ENCODE measurements around the gene RMRP. TPM values are rescaled to one million over a fixed set of nuclear protein-coding genes. Genes with fewer than 3 reads are reported as not detected.
A peak's percentile ranks its signal among the peaks of the same experiment; 100 is the strongest.
"Not testable (repeated sequence)": the region's sequence is repeated elsewhere in the genome, so short reads cannot be mapped to it uniquely, and the experiment has no call there.

Gene RMRP
- total RNA-seq, 1 experiment from 2014 or later: 10,171 TPM

DNA sequence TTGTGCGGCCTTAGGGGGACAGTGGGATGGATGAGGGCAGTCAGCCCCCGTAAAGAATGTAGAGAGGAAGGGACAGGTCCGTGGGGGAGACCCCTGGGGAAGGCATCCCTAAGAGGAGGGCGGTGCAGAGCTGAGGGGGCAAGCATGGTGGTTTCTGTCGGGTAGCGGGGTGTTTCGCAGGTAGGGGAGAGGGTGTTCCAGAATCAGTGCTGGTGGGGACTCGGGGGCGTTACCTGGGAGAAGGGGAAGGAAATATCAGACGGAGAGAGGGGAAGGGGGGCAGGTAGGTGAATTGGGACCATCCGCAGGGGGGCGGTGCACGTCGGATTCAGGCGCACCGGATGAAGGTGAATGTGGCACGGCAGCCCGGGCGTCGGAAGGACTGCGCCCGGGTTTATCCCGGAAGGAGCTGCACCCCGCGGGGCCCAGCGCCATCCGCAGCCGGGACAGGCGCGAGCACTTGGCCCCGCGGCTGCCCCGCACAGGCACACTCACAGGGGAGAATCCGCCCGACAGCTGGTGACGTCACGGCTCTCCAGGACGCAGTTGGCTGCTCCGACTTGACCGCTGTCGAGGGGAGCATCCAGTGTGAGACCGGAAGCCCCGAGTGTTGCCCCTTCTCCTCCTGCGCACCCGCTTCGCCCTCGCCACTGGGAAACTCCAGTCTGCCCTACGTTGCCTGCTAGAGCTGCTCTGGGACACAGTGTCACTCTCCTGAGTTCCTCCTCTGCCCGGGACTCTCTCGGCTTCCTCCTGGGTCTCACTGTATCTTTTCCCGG lies 40.9 kb downstream of the RMRP start:
- no peak for DNase-seq (ENCODE audit: extremely low read depth, low read depth)

- DNase-seq (ENCODE audit: extremely low read depth, low read depth): no peak
Observed at GRCh38 chr9:35615981-35616680, 41.7 kb downstream of the RMRP start.

- DNase-seq (ENCODE audit: extremely low read depth, low read depth): no peak
Observed at GRCh38 chr9:35612843-35613242, 45.0 kb downstream of the RMRP start.

DNA sequence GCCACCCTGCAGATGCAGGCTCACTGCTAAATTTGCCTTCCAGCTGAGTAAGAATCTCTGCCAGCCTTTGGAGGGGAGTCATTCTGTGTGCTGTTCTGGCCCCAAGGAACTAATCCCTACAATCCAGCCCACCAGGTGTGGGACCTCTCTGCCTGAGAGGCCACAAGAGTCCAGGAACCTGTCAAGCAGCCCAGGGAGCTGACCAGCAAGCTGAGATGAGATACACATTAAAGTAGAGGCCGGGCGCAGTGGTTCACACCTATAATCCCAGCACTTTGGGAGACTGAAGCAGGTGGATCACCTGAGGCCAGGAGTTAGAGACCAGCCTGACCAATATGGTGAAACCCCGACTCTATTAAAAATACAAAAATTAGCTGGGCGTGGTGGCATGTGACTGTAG lies 45.8 kb downstream of the RMRP start:
- not testable (repeated sequence) for DNase-seq (ENCODE audit: extremely low read depth, low read depth)

GRCh38 chr9:35611230-35611797 lies 46.5 kb downstream of the RMRP start:
- peak; percentile 23 for DNase-seq (ENCODE audit: extremely low read depth, low read depth)

- no peak for DNase-seq (ENCODE audit: extremely low read depth, low read depth)
Observed at GRCh38 chr9:35609820-35610163, 48.0 kb downstream of the RMRP start.

DNA sequence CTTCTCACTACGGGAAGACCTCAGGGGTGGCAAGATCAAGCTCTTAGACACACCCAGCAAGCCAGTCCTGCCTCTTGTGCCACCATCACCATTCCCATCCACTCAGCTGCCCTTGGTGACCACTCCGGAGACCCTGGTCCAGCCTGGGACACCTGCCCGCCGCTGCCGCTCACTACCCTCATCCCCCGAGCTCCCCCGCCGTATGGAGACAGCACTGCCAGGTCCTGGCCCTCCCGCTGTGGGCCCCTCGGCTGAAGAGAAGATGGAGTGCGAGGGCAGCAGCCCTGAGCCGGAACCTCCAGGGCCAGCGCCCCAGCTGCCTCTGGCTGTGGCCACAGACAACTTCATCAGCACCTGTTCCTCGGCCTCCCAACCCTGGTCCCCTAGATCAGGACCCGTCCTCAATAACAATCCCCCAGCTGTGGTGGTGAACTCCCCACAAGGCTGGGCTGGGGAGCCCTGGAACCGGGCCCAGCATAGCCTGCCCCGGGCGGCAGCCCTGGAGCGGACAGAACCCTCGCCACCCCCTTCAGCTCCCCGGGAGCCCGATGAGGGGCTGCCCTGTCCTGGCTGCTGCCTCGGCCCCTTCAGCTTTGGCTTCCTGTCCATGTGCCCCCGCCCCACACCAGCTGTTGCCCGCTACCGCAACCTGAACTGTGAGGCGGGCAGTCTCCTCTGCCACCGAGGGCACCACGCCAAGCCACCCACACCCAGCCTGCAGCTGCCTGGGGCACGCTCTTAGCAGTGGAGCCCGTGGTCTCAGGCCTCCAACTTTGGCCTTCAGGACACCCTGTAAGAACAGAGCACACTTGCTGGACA lies 48.6 kb downstream of the RMRP start:
- DNase-seq (ENCODE audit: extremely low read depth, low read depth): no peak

- DNase-seq (ENCODE audit: extremely low read depth, low read depth): no peak
Observed at GRCh38 chr9:35608221-35608620, 49.6 kb downstream of the RMRP start.

Small RNA genes within 50 kb of the gene (small RNA-seq; reads per million reads assigned to genes)
- 0 reads per million in 2 experiments for gene MIR4667
- gene RMRP: 0 reads per million in 2 experiments
- 0 reads per million in 2 experiments for gene RN7SL22P

Other genes with a start within 250 kb of the RMRP start
- gene RUSC2, start 167.9 kb downstream of the RMRP start, total RNA-seq (2014; rRNA removed; shearing (Covaris generic)): 10.1 and 10.9 TPM in 2 replicates
- gene TESK1, start 52.8 kb downstream of the RMRP start, total RNA-seq (2014; rRNA removed; shearing (Covaris generic)): 7.8 and 8.5 TPM in 2 replicates
- not detected in 2 replicates for gene CD72, start 39.6 kb downstream of the RMRP start, total RNA-seq (2014; rRNA removed; shearing (Covaris generic))
- not detected in 2 replicates for gene SIT1, start 7.1 kb downstream of the RMRP start, total RNA-seq (2014; rRNA removed; shearing (Covaris generic))
- gene CCDC107, start 273 bp upstream of the RMRP start, total RNA-seq (2014; rRNA removed; shearing (Covaris generic)): 6.3 and 8.4 TPM in 2 replicates
- 5.0 and 7.5 TPM in 2 replicates for gene ARHGEF39, start 7.2 kb upstream of the RMRP start, total RNA-seq (2014; rRNA removed; shearing (Covaris generic))
- gene CA9, start 15.9 kb upstream of the RMRP start, total RNA-seq (2014; rRNA removed; shearing (Covaris generic)): 10.1 and 13.7 TPM in 2 replicates
- gene TPM2, start 31.9 kb upstream of the RMRP start, total RNA-seq (2014; rRNA removed; shearing (Covaris generic)): 36.3 and 40.7 TPM in 2 replicates
- 44.8 TPM in 2 replicates for gene TLN1, start 74.2 kb upstream of the RMRP start, total RNA-seq (2014; rRNA removed; shearing (Covaris generic))
- gene CREB3, start 74.6 kb upstream of the RMRP start, total RNA-seq (2014; rRNA removed; shearing (Covaris generic)): 22.4 and 24.5 TPM in 2 replicates
- gene GBA2, start 91.2 kb upstream of the RMRP start, total RNA-seq (2014; rRNA removed; shearing (Covaris generic)): 19.8 and 24.0 TPM in 2 replicates
- gene RGP1, start 91.3 kb upstream of the RMRP start, total RNA-seq (2014; rRNA removed; shearing (Covaris generic)): 13.0 and 15.0 TPM in 2 replicates
- gene MSMP, start 96.3 kb upstream of the RMRP start, total RNA-seq (2014; rRNA removed; shearing (Covaris generic)): 1.1 TPM in 1 of 2 replicates, not detected in the other
- gene NPR2, start 133.6 kb upstream of the RMRP start, total RNA-seq (2014; rRNA removed; shearing (Covaris generic)): 1.7 and 7.0 TPM in 2 replicates
- 0.14 and 0.47 TPM in 2 replicates for gene SPAG8, start 154.2 kb upstream of the RMRP start, total RNA-seq (2014; rRNA removed; shearing (Covaris generic))
- 18.2 and 22.8 TPM in 2 replicates for gene HINT2, start 157.0 kb upstream of the RMRP start, total RNA-seq (2014; rRNA removed; shearing (Covaris generic))
- gene FAM221B, start 170.7 kb upstream of the RMRP start, total RNA-seq (2014; rRNA removed; shearing (Covaris generic)): not detected in 2 replicates
- gene TMEM8B, start 171.2 kb upstream of the RMRP start, total RNA-seq (2014; rRNA removed; shearing (Covaris generic)): 1.2 and 1.4 TPM in 2 replicates
- not detected in 2 replicates for gene OR13J1, start 212.4 kb upstream of the RMRP start, total RNA-seq (2014; rRNA removed; shearing (Covaris generic))
- gene HRCT1, start 248.2 kb upstream of the RMRP start, total RNA-seq (2014; rRNA removed; shearing (Covaris generic)): 1.4 and 3.2 TPM in 2 replicates

Data from NCI-H460 (cell line).